K562 (cell line): ENCODE data around the gene CCDC3. TPM values are rescaled to one million over a fixed set of nuclear protein-coding genes. Genes with fewer than 3 reads are reported as not detected.

Source experiments
- ATAC-seq: fragments of 200-7000 bp; cut with Tn5 transposase; 3 replicates; pipeline ENCODE4 v1.9.1; 2020; ENCODE audit warnings: moderate library complexity
- BruUV-seq: library from RNA; stranded (reverse); fragments of 400-500 nt; replicated peaks from 2 replicates; lab custom pipeline; 2021; lab: Mats Ljungman, UMichigan
- CTCF ChIA-PET: fragments of 300-600 bp; formaldehyde crosslinking; extraction: SDS; loops from one replicate; lab custom pipeline; 2021; ENCODE audit warnings: low intra/inter-chr PET ratio; lab: Yijun Ruan, JAX
- POLR2A ChIA-PET: fragments of 300-600, 350-650 bp; sonication (Branson Sonifier 250); formaldehyde crosslinking; extraction: SDS; loops from one replicate; lab custom pipeline; 2021; ENCODE audit warnings: antibody characterized with exemption, inconsistent platforms; lab: Yijun Ruan, JAX
- DNase-seq, 4 experiments: peaks; one replicate each; pipeline versions ENCODE4 v3.0.0 to v3.0.0-alpha.2; 2011 to 2018; ENCODE audit warnings: low spot score in 3 of 4, mixed read lengths in 3 of 4; ENCODE audit errors: extremely low read depth in 1 of 4
- FAIRE-seq: peaks from 2 replicates; lab custom pipeline; 2011; peaks lifted over from hg19 to GRCh38; lab: Jason Lieb, UNC
- H2AFZ ChIP-seq: 2 replicates; pipeline ENCODE4 v1.6.0; 2011; ENCODE audit warnings: low read depth, low read length, control low read depth, inconsistent platforms
- H3K27ac ChIP-seq: fragments of 200-600 bp; 3 replicates; pipeline ENCODE4 v1.8.0; 2011; ENCODE audit warnings: low read depth, mild to moderate bottlenecking, control low read depth, inconsistent platforms, low read length, moderate library complexity, mixed read lengths; ENCODE audit errors: extremely low read depth
- H3K27me3 ChIP-seq, 2 experiments: fragments of 300-600 bp in 1 of 2; 2 replicates in 1 of 2; 3 replicates in 1 of 2; pipeline versions ENCODE4 v1.6.0 to v1.8.0; 2011; ENCODE audit warnings: inconsistent platforms in 2 of 2, low read length in 2 of 2, mild to moderate bottlenecking in 1 of 2, mixed read lengths in 1 of 2, moderate library complexity in 1 of 2; ENCODE audit not compliant: control insufficient read depth in 2 of 2, insufficient read depth in 2 of 2
- H3K36me3 ChIP-seq: fragments of 300-600 bp; 3 replicates; pipeline ENCODE4 v1.8.0; 2011; ENCODE audit warnings: mild to moderate bottlenecking, low read length, inconsistent platforms; ENCODE audit not compliant: control insufficient read depth, insufficient read depth
- H3K4me1 ChIP-seq, 2 experiments: fragments of 200-600 bp in 1 of 2; replicated peaks in 1 of 2; 2 replicates in 1 of 2; 3 replicates in 1 of 2; pipeline versions ENCODE4 v1.5.1 to v1.8.0; 2011; ENCODE audit warnings: inconsistent platforms in 2 of 2, low read length in 2 of 2, mild to moderate bottlenecking in 1 of 2, mixed read lengths in 1 of 2, moderate library complexity in 1 of 2; ENCODE audit not compliant: control insufficient read depth in 2 of 2, insufficient read depth in 2 of 2
- H3K4me2 ChIP-seq: 2 replicates; pipeline ENCODE4 v1.6.1; 2011; ENCODE audit warnings: low read length, control low read depth, inconsistent platforms, mixed read lengths; ENCODE audit not compliant: insufficient read depth
- H3K4me3 ChIP-seq: fragments of 200-600 bp; sonication (generic), shearing (Covaris generic); 2 replicates; pipeline ENCODE4 v1.5.1; 2016; ENCODE audit warnings: control low read depth, inconsistent platforms
- H3K79me2 ChIP-seq: fragments of 200-600 bp; 3 replicates; pipeline ENCODE4 v1.8.0; 2011; ENCODE audit warnings: low read length, inconsistent platforms; ENCODE audit not compliant: control insufficient read depth, insufficient read depth
- H3K9ac ChIP-seq, 2 experiments: 2 replicates each; pipeline versions ENCODE4 v1.6.0 to v1.6.1; 2011; ENCODE audit warnings: low read depth in 2 of 2, low read length in 2 of 2, control low read depth in 1 of 2, inconsistent platforms in 1 of 2, mild to moderate bottlenecking in 1 of 2, mixed read lengths in 1 of 2; ENCODE audit not compliant: insufficient read depth in 1 of 2
- H3K9me1 ChIP-seq: one replicate; pipeline ENCODE4 v1.6.0; 2011; ENCODE audit warnings: inconsistent platforms, mild to moderate bottlenecking, low read length, moderate library complexity; ENCODE audit not compliant: control insufficient read depth, insufficient read depth
- H3K9me3 ChIP-seq: replicated peaks from 2 replicates; pipeline ENCODE4 v1.5.1; 2011; ENCODE audit warnings: low read depth, low read length, inconsistent platforms; ENCODE audit not compliant: control insufficient read depth, insufficient read depth
- H4K20me1 ChIP-seq: replicated peaks from 2 replicates; pipeline ENCODE4 v1.6.1; 2011; ENCODE audit warnings: low read length, inconsistent platforms, mixed read lengths; ENCODE audit not compliant: control insufficient read depth, insufficient read depth
- CBX8 ChIP-seq: fragments of 200-600 bp; sonication (generic); IDR thresholded peaks from 2 replicates; pipeline ENCODE4 v1.6.1; 2012; ENCODE audit warnings: borderline replicate concordance, mixed run types, low read depth, mild to moderate bottlenecking, moderate library complexity, mixed read lengths, low read length, control low read depth, inconsistent platforms; ENCODE audit not compliant: poor library complexity, severe bottlenecking; ENCODE audit errors: extremely low read depth
- ILF3 ChIP-seq: fragments of 450-650 bp; IDR thresholded peaks from 2 replicates; pipeline ENCODE4 v1.6.1; 2018; ENCODE audit warnings: antibody characterized with exemption, mild to moderate bottlenecking, moderate library complexity, borderline replicate concordance
- PCBP2 ChIP-seq: fragments of 200-400 bp; formaldehyde crosslinking; IDR thresholded peaks from 2 replicates; pipeline ENCODE4 v1.6.1; 2018; ENCODE audit warnings: low read length, low read depth, mild to moderate bottlenecking, moderate library complexity; ENCODE audit not compliant: poor library complexity, severe bottlenecking
- TOE1 ChIP-seq, 2 experiments: fragments of 450-650 bp in 1 of 2; sonication (generic) in 1 of 2; formaldehyde crosslinking in 1 of 2; IDR thresholded peaks; 2 replicates each; pipeline versions ENCODE4 v1.7.1 to v1.8.0; 2016 to 2022; ENCODE audit warnings: borderline replicate concordance in 2 of 2, mild to moderate bottlenecking in 2 of 2, antibody characterized with exemption in 1 of 2, inconsistent platforms in 1 of 2, low read depth in 1 of 2, missing genetic modification reagents in 1 of 2, moderate library complexity in 1 of 2
- ZNF146 ChIP-seq: IDR thresholded peaks from one replicate; pipeline ENCODE4 v1.6.1; 2018; ENCODE audit warnings: missing compliant biosample characterization; ENCODE audit not compliant: unreplicated experiment
- ZNF57 ChIP-seq: fragments of 450-650 bp; formaldehyde crosslinking; IDR thresholded peaks from 2 replicates; pipeline ENCODE4 v1.4.0; 2020; ENCODE audit warnings: mild to moderate bottlenecking, moderate library complexity
- WGBS: fragments of 100-300 bp; shearing (Covaris generic); methylation state at CpG from one replicate; pipeline ENCODE4 v1.1.6; 2016; ENCODE audit warnings: low coverage, mixed read lengths; ENCODE audit not compliant: insufficient coverage; ENCODE audit errors: missing lambda C conversion rate; 5-methylcytosine and 5-hydroxymethylcytosine counted together
- in situ Hi-C: fragments of 300-500 bp; cut with MboI; formaldehyde crosslinking; loops from 4 replicates; pipeline ENCODE4 v1.15.0; 2018; ENCODE audit warnings: inconsistent platforms, mixed read lengths
- intact Hi-C: fragments of 100-400 bp; cut with micrococcal nuclease; formaldehyde crosslinking; loops from 2 replicates; pipeline ENCODE4 v1.14.2; 2022
- polyA plus RNA-seq, 8 experiments: library from polyadenylated mRNA; depleted of rRNA in 4 of 8; stranded (reverse) in 5 of 8; unstranded in 3 of 8; fragments of >200 nt; fragmentation: Nextera tagmentation in 2 of 8; fragmentation: Illumina TruSeq in 1 of 8; extraction: Ambion mirVana in 2 of 8; extraction: Trizol in 1 of 8; gene quantifications; 2 replicates each; pipeline versions ENCODE4 v1.2.1 to v1.2.3, GENCODE V29; 2011 to 2014; ENCODE audit warnings: inconsistent platforms in 1 of 8, missing spikeins in 1 of 8
- total RNA-seq, 7 experiments: library from RNA; depleted of rRNA in 6 of 7; stranded (reverse); fragments of >200 nt in 6 of 7; fragmentation: Illumina TruSeq in 2 of 7; extraction: Trizol in 2 of 7; gene quantifications; 2 replicates each; pipeline versions ENCODE4 v1.2.1 to v1.2.3, GENCODE V29; 2011 to 2021; ENCODE audit warnings: low replicate concordance in 1 of 7
- TF ChIP-seq, protein P1 (sequence below), 2 experiments: IDR thresholded peaks; 2 replicates each; pipeline ENCODE4 v1.6.1; 2012; ENCODE audit warnings: improper control_type of control experiment in 2 of 2, low read depth in 2 of 2, low read length in 2 of 2, borderline replicate concordance in 1 of 2
- TF ChIP-seq, protein P2 (sequence below): fragments of 250-450 bp; sonication (Bioruptor Pico); IDR thresholded peaks from 2 replicates; pipeline ENCODE4 v1.8.0; 2021; ENCODE audit warnings: moderate library complexity, mild to moderate bottlenecking, inconsistent platforms

CCDC3 gene
- total and polyA plus RNA-seq, 9 of the 15 experiments (the other 6 are each of a cell fraction or from before 2014, with no cell fraction given), result not detected

DNA sequence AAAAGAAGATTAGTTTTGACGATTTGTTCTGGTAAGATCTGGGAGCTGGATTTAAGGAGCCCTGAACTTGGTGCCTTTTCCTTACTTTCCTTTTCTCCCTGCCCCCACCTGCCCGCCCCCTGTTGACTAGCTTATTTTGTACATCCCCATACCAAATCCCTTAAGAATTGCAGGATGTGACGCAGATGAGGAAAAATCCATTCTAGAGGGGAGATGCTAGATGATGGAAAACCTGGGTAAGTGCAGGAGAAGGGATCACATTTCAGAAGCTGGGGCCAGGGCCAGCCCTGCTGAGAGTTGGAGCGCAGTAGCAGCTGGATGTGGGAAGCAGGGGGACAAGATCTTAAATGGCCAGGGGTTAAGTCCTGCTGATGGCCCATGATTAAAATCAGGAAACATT lies 93.9 kb downstream of the CCDC3 start (continued):
- TF ChIP-seq, protein P1, sequence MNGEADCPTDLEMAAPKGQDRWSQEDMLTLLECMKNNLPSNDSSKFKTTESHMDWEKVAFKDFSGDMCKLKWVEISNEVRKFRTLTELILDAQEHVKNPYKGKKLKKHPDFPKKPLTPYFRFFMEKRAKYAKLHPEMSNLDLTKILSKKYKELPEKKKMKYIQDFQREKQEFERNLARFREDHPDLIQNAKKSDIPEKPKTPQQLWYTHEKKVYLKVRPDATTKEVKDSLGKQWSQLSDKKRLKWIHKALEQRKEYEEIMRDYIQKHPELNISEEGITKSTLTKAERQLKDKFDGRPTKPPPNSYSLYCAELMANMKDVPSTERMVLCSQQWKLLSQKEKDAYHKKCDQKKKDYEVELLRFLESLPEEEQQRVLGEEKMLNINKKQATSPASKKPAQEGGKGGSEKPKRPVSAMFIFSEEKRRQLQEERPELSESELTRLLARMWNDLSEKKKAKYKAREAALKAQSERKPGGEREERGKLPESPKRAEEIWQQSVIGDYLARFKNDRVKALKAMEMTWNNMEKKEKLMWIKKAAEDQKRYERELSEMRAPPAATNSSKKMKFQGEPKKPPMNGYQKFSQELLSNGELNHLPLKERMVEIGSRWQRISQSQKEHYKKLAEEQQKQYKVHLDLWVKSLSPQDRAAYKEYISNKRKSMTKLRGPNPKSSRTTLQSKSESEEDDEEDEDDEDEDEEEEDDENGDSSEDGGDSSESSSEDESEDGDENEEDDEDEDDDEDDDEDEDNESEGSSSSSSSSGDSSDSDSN (IDR thresholded peaks at IDR 0.05; ENCODE audit: borderline replicate concordance in 1 of 2, low read depth in 2 of 2, low read length in 2 of 2), result no peak
- TF ChIP-seq PCBP2 (no peak), ILF3 (no peak), ZNF57 (no peak)

DNA sequence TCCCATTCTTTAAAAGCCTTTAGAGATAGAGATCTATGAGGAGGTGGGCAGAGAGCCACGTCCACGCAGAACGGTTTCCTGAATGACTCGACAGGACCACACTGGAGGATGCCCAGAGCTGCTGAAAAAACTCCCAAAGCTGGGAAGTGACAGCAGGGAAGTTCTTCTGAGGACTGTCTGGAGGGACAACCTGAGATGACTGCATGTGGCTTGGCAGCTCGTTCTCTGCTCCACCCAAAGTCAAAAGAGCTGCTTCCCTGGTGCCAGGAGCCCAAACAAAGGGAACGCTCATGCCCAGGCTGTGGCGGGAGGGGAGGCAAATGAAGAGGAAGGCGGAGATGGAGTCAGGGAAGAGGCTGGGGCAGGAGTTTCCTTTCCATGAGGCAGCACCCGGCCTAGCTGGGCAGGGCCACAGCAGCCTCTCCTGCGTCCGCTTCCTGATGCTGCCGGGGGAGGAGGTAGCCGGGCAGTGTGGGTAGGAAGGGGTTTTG lies 95.4 kb downstream of the CCDC3 start:
- in situ Hi-C loops (no loop called here), intact Hi-C loops (loop anchor here (10.0 kb wide), 3 partner anchors 121 to 191 kb away; no protein-coding TSS in a partner anchor)
- Histone ChIP-seq H4K20me1 (peaks cover 3% of the 10 kb centered on the region; the same call in 1 of the 2 replicates), H3K36me3 (no peaks in the 10 kb centered on the region), H3K9me3 (no peaks in the 10 kb centered on the region), H3K9ac (no peak overlapping the region), H3K4me1 (no peaks in the 10 kb centered on the region), H3K27ac (no peak overlapping the region), H3K27me3 (peaks cover 0 to 16% of the 10 kb centered on the region in 2 experiments; a peak in 4 of 5 replicates), H3K79me2 (no peaks in the 10 kb centered on the region), H2AFZ (no peak overlapping the region), H3K4me2 (no peak overlapping the region), H3K9me1 (no peaks in the 10 kb centered on the region), H3K4me3 (no peak overlapping the region)
- TF ChIP-seq CBX8 (no peak), ZNF146 (CRISPR knock-in tag) (no peak), TOE1 (IDR thresholded peaks at IDR 0.05; ENCODE audit: borderline replicate concordance) (no peak), TOE1 (CRISPR knock-in tag; IDR thresholded peaks at IDR 0.05; ENCODE audit: borderline replicate concordance, low read depth) (no peak)
- TF ChIP-seq, protein P2, sequence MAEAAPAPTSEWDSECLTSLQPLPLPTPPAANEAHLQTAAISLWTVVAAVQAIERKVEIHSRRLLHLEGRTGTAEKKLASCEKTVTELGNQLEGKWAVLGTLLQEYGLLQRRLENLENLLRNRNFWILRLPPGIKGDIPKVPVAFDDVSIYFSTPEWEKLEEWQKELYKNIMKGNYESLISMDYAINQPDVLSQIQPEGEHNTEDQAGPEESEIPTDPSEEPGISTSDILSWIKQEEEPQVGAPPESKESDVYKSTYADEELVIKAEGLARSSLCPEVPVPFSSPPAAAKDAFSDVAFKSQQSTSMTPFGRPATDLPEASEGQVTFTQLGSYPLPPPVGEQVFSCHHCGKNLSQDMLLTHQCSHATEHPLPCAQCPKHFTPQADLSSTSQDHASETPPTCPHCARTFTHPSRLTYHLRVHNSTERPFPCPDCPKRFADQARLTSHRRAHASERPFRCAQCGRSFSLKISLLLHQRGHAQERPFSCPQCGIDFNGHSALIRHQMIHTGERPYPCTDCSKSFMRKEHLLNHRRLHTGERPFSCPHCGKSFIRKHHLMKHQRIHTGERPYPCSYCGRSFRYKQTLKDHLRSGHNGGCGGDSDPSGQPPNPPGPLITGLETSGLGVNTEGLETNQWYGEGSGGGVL (CRISPR knock-in tag), result no peak
- FAIRE-seq, result no peak
- DNase-seq, result no peak
- no TSS peak for BruUV-seq
- 3% methylated on average over 11 of the region's 13 CpGs for WGBS
- ChIA-PET CTCF (no interaction called here), POLR2A (interaction anchor here (0.6 kb wide), 1 partner anchor 9 kb away, joined by 3 read pairs; no protein-coding TSS in a partner anchor)
- ATAC-seq, result no peak
